ENCODE measurements around the gene ADAM33. TPM values are rescaled to one million over a fixed set of nuclear protein-coding genes. Genes with fewer than 3 reads are reported as not detected.
A peak's percentile ranks its signal among the peaks of the same experiment; 100 is the strongest.

ADAM33 gene
- total and polyA plus RNA-seq, 2 of the 8 experiments (the other 6 are each of a cell fraction or from before 2014, with no cell fraction given): 4.2 to 6.0 TPM

GRCh38 chr20:3651204-3651962, 30.4 kb downstream of the ADAM33 start:
- no peaks in the 10 kb centered on the region for H4K20me1 ChIP-seq (replicated peaks in 1 of 2; ENCODE audit: control insufficient read depth in 1 of 2, insufficient read depth in 2 of 2, low read length in 2 of 2)
- no peak overlapping the region for H3K4me3 ChIP-seq (ENCODE audit: extremely low read depth in 1 of 4, insufficient read depth in 2 of 4, low read depth in 3 of 4, low read length in 4 of 4)
- H4K8ac ChIP-seq (ENCODE audit: extremely low read depth, insufficient read depth, low read length): no peak overlapping the region
- FAIRE-seq: no peak
- no peak overlapping the region for H2AK5ac ChIP-seq (ENCODE audit: low read depth, low read length)
- H3K4me2 ChIP-seq (ENCODE audit: insufficient read depth in 1 of 2, low read depth in 2 of 2, low read length in 2 of 2): no peak overlapping the region
- no peak overlapping the region for H3K4ac ChIP-seq (replicated peaks; ENCODE audit: insufficient read length, low read depth, low read length)
- no peaks in the 10 kb centered on the region for H3K79me1 ChIP-seq (ENCODE audit: low read depth, low read length)
- peak overlapping the region in 1 of 4 experiments; percentile 15; a peak in 1 of 7 replicates for H3K9ac ChIP-seq (replicated peaks in 1 of 4; ENCODE audit: extremely low read depth in 1 of 4, low read depth in 3 of 4, low read length in 3 of 4)
- H3K36me3 ChIP-seq (ENCODE audit: control insufficient read depth in 2 of 4, insufficient read depth in 4 of 4, low read length in 3 of 4): no peaks in the 10 kb centered on the region
- no peak overlapping the region for H2BK12ac ChIP-seq (ENCODE audit: low read depth, low read length)
- H4K91ac ChIP-seq (replicated peaks; ENCODE audit: insufficient read length, low read length): no peak overlapping the region
- no peaks in the 10 kb centered on the region; a peak in 1 of 7 replicates for H3K4me1 ChIP-seq (replicated peaks in 1 of 4; ENCODE audit: control insufficient read depth in 3 of 4, insufficient read depth in 4 of 4, low read length in 3 of 4)
- no peak overlapping the region for H3K18ac ChIP-seq (ENCODE audit: extremely low read depth, low read length)
- no peak overlapping the region for H2AFZ ChIP-seq (ENCODE audit: low read length)
- no peak overlapping the region for H3K14ac ChIP-seq (ENCODE audit: insufficient read length)
- CTCF ChIA-PET (ENCODE audit: partially characterized antibody): interaction anchor here (0.6 to 1.0 kb wide), 4 partner anchors 8 to 1268 kb away, joined by 3 to 6 read pairs (median 4); no protein-coding TSS in a partner anchor
- POLR2A ChIA-PET (ENCODE audit: partially characterized antibody): interaction anchor here (0.7 kb wide), 1 partner anchor 12 kb away, joined by 3 read pairs; no protein-coding TSS in a partner anchor
- H2BK20ac ChIP-seq (ENCODE audit: low read length): no peak overlapping the region
- H2BK5ac ChIP-seq (ENCODE audit: low read depth, low read length): no peak overlapping the region
- no peaks in the 10 kb centered on the region for H3K9me3 ChIP-seq (ENCODE audit: insufficient read depth in 2 of 2, low read depth in 1 of 2, low read length in 1 of 2)
- H2BK15ac ChIP-seq (ENCODE audit: low read length): no peak overlapping the region
- H2BK120ac ChIP-seq (replicated peaks; ENCODE audit: low read depth, low read length): no peak overlapping the region
- TF ChIP-seq SIN3A (conservative IDR thresholded peaks at IDR 0.05 in 1 of 2, IDR thresholded peaks at IDR 0.05 in 1 of 2; ENCODE audit: low read depth in 1 of 2, low read length in 2 of 2): no peak
- no peak for TF ChIP-seq CTCF (IDR thresholded peaks at IDR 0.05; ENCODE audit: control extremely low read depth in 1 of 3, insufficient read depth in 1 of 3, low read depth in 1 of 3, low read length in 3 of 3)
- TF ChIP-seq CHD2 (IDR thresholded peaks at IDR 0.05; ENCODE audit: low read length): no peak
- TF ChIP-seq NANOG (IDR thresholded peaks at IDR 0.05; ENCODE audit: insufficient read depth, low read depth, low read length, poor library complexity, severe bottlenecking): no peak
- no peak for TF ChIP-seq POLR2AphosphoS5 (IDR thresholded peaks at IDR 0.05; ENCODE audit: low read depth, low read length)
- TF ChIP-seq TEAD4 (IDR thresholded peaks at IDR 0.05; ENCODE audit: low read depth, low read length): no peak
- no peak for TF ChIP-seq TBP (IDR thresholded peaks at IDR 0.05; ENCODE audit: low read depth, low read length)
- no peak for TF ChIP-seq EP300 (IDR thresholded peaks at IDR 0.05; ENCODE audit: borderline replicate concordance in 1 of 2, low read depth in 2 of 2, low read length in 2 of 2)
- no peak for TF ChIP-seq PHF8 (conservative IDR thresholded peaks at IDR 0.05; ENCODE audit: low read depth, low read length)
- no peak overlapping the region for H3K23ac ChIP-seq (ENCODE audit: insufficient read length)
- no peaks in the 10 kb centered on the region for H3K23me2 ChIP-seq (ENCODE audit: low read depth, low read length)
- no peaks in the 10 kb centered on the region; a peak in 1 of 7 replicates for H3K27me3 ChIP-seq (replicated peaks in 1 of 4; ENCODE audit: control insufficient read depth in 3 of 4, extremely low read depth in 1 of 4, insufficient read depth in 3 of 4, low read length in 3 of 4)
- WGBS, 2 experiments (ENCODE audit: extremely low coverage in 1 of 2, insufficient coverage in 1 of 2, insufficient read length in 1 of 2, insufficient replicate concordance in 2 of 2, low coverage in 1 of 2, low lambda C conversion rate in 2 of 2, missing lambda C conversion rate in 1 of 2): 81% methylated on average over 9 of the region's 9 CpGs; no CpG with 5 or more reads in 1 of the 2 experiments
- DNase-seq (ENCODE audit: low read depth in 1 of 2, low spot score in 2 of 2): no peak
- H3K56ac ChIP-seq (replicated peaks; ENCODE audit: insufficient read length, low read depth, low read length): no peak overlapping the region
- no peak overlapping the region for H3K27ac ChIP-seq (ENCODE audit: low read depth, low read length)
- no peak overlapping the region for H4K5ac ChIP-seq (ENCODE audit: insufficient read length, low read depth, low read length)
- H3K79me2 ChIP-seq (ENCODE audit: control insufficient read depth in 1 of 2, insufficient read depth in 2 of 2, low read length in 2 of 2): no peaks in the 10 kb centered on the region

Data from H1 (cell line).